Measurements from ENCODE around the gene ID3. TPM values are rescaled to one million over a fixed set of nuclear protein-coding genes. Genes with fewer than 3 reads are reported as not detected.

Gene ID3, protein sequence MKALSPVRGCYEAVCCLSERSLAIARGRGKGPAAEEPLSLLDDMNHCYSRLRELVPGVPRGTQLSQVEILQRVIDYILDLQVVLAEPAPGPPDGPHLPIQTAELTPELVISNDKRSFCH
- total RNA-seq, result 104 and 205 TPM in 2 replicates

DNA sequence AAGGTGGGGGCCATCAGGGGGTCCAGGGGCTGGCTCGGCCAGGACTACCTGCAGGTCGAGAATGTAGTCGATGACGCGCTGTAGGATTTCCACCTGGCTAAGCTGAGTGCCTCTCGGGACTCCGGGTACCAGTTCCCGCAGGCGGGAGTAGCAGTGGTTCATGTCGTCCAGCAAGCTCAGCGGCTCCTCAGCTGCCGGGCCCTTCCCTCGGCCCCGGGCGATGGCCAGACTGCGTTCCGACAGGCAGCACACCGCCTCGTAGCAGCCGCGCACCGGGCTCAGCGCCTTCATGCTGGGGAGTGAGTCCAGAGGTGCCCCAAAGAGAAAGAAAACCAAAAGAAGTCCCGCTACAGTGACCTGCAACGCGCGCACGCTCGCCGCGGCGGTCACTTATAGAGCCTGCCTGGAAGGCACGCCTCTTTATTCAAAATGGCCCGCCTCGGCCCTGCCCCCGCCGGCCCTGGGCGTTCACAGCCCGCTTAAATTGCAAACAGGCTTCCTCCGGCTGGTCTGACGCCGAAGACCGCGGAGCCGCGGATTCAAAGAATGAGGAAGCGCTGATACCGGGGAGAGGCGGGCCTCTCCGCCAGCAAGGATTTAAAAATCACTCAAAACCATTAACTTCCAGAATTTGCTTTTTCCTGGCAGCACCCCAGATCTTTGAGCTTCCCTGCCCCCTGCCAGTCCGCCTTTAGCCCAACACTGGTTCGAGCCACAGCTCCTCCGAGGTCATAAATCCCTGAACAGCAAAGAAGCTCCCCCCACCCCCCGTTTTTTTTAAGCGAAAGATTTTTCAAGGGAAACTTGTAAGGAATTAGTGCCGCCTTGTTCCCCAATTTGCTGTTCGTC lies at the start of gene ID3:
TSS of gene ID3 (minus strand) at position 366 of the 849 bp plus-strand sequence. CDS start at position 291, 75 bp downstream.

DNA sequence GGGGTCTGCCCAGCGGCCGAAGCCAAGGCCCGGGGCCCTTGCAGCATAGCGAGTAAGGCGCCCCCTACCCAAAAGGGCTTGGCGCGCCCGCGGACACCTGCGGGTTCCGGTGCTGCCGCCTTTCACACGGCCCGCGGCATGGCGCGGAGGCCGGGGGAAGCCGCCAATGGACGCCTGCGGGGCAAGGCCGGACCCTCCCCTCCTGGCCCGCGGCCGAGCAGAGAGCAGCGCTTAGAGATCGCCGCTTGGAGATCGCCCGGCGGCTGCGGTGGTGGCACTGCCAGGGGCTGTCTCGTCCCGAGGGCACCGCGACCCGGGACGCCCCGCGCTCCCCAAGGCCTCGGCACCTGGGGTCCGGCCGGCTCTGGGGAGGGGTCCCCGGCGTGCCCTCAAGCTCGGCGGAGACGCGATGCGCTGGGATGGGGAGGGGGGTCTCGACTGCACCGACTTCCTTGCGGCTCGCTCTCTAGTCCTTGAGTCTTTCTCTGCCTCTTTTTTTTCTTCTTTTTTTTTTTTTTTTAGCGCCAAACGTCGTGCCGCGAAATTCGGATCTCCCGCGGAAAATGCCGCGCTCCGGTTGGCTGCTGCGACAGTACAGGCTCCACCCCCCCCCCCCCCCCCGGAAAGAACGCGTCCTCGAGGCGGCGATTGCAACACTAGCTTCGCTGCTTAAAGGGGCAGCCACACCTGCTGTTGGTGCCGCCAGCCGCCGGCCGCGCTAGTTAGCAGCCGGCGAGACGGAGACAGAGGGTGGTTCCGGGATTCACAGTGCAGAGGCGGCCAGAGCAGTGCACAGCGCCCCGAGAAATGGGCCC lies 28.3 kb downstream of the ID3 start, which contains the start of gene E2F2:
TSS of gene E2F2 (minus strand) at position 487 of the 815 bp plus-strand sequence. CDS start at position 47, 440 bp downstream.

Other genes starting within 250 kb of the ID3 start
- 54.5 and 60.1 TPM in 2 replicates for gene HNRNPR, start 215.2 kb downstream of the ID3 start, total RNA-seq
- 16.0 and 20.3 TPM in 2 replicates for gene ZNF436, start 189.7 kb downstream of the ID3 start, total RNA-seq
- gene TCEA3, start 134.8 kb downstream of the ID3 start, total RNA-seq, result 18.0 and 20.0 TPM in 2 replicates
- gene ASAP3, start 75.3 kb downstream of the ID3 start, total RNA-seq, result 29.4 and 39.1 TPM in 2 replicates
- gene E2F2, start 28.3 kb downstream of the ID3 start, total RNA-seq, result 0.13 and 0.39 TPM in 2 replicates
- gene RPL11, start 132.3 kb upstream of the ID3 start, total RNA-seq, result 679 and 690 TPM in 2 replicates
- gene ELOA, start 184.0 kb upstream of the ID3 start, total RNA-seq, result 23.5 and 25.3 TPM in 2 replicates
- gene PITHD1, start 218.9 kb upstream of the ID3 start, total RNA-seq, result 31.8 and 32.7 TPM in 2 replicates
- gene LYPLA2, start 231.6 kb upstream of the ID3 start, total RNA-seq, result 33.0 and 38.6 TPM in 2 replicates
- gene GALE, start 241.3 kb upstream of the ID3 start, total RNA-seq, result 12.6 and 35.3 TPM in 2 replicates

Data from smooth muscle cell of the pulmonary artery (primary cell).